Esophagus muscularis mucosa (tissue), 4 donors: ENCODE measurements around the gene AK5. TPM values are rescaled to one million over a fixed set of nuclear protein-coding genes. Genes with fewer than 3 reads are reported as not detected.

Experiments
- DNase-seq: peaks from one replicate; pipeline ENCODE4 v3.0.0-alpha.2; 2017; ENCODE audit errors: extremely low spot score
- H3K27ac ChIP-seq, 4 donors: fragments of 200-600 bp; sonication (generic); replicated peaks in 1 of 4; 1 replicate in 3 of 4; 2 replicates in 1 of 4; pipeline ENCODE4 v1.5.1; 2016 to 2019; ENCODE audit warnings: mild to moderate bottlenecking in 1 of 4
- H3K27me3 ChIP-seq, 4 donors: fragments of 200-600 bp; sonication (generic); one replicate each; pipeline versions ENCODE4 v1.5.1 to v1.6.0; 2016 to 2019
- H3K36me3 ChIP-seq, 4 donors: fragments of 200-600 bp; sonication (generic); one replicate each; pipeline ENCODE4 v1.5.1; 2016 to 2019
- H3K4me1 ChIP-seq, 4 donors: fragments of 200-600 bp; sonication (generic); one replicate each; pipeline ENCODE4 v1.5.1; 2016 to 2019
- H3K4me3 ChIP-seq, 4 donors: fragments of 200-600 bp; sonication (generic); 1 replicate in 2 of 4; 2 replicates in 2 of 4; pipeline ENCODE4 v1.5.1; 2016 to 2019; ENCODE audit warnings: mild to moderate bottlenecking in 4 of 4, moderate library complexity in 1 of 4
- H3K9me3 ChIP-seq, 4 donors: fragments of 200-600 bp; sonication (generic); 1 replicate in 3 of 4; 2 replicates in 1 of 4; pipeline ENCODE4 v1.5.1; 2016 to 2019
- CTCF ChIP-seq, 3 experiments: fragments of 200-600 bp in 2 of 3; fragments of 450-650 bp in 1 of 3; sonication (generic) in 2 of 3; IDR thresholded peaks; one replicate each; pipeline ENCODE4 v1.5.1; 2017 to 2019; ENCODE audit warnings: antibody characterized with exemption in 3 of 3, mild to moderate bottlenecking in 2 of 3, moderate library complexity in 1 of 3
- EP300 ChIP-seq: sonication (generic); formaldehyde crosslinking; IDR thresholded peaks from one replicate; pipeline ENCODE4 v1.6.1; 2017; ENCODE audit warnings: antibody characterized with exemption
- POLR2A ChIP-seq: fragments of 450-650 bp; IDR thresholded peaks from one replicate; pipeline ENCODE4 v1.6.1; 2017; ENCODE audit warnings: antibody characterized with exemption, moderate library complexity, mild to moderate bottlenecking, low read depth
- POLR2AphosphoS5 ChIP-seq, 2 donors: sonication (generic); formaldehyde crosslinking; IDR thresholded peaks; one replicate each; pipeline ENCODE4 v1.6.1; 2017; ENCODE audit warnings: antibody characterized with exemption in 2 of 2
- WGBS: methylation state at CpG from one replicate; pipeline ENCODE4 v1.1.5; 2018; 5-methylcytosine and 5-hydroxymethylcytosine counted together
- intact Hi-C: fragments of 100-400 bp; cut with DNase I; formaldehyde crosslinking; loops from one replicate; pipeline ENCODE4 v1.15.1; 2023
- total RNA-seq, 4 donors: library from RNA; depleted of rRNA; stranded (reverse); fragments of >200 nt; gene quantifications; one replicate each; pipeline versions ENCODE4 v1.1.0 to v1.2.1, GENCODE V29; 2016

The AK5 gene
- total RNA-seq, 4 donors from 2014 or later, result 0.97 to 2.5 (median 2.0) TPM

GRCh38 chr1:77539519-77540142 is 257.8 kb downstream of the AK5 start:
- no peaks in the 10 kb centered on the region for H3K9me3 ChIP-seq
- no peaks in the 10 kb centered on the region for H3K27me3 ChIP-seq
- TF ChIP-seq EP300 (no peak), POLR2A (no peak)
- no peak overlapping the region for H3K4me3 ChIP-seq
- WGBS, result 66% methylated on average over 4 of the region's 4 CpGs
- H3K36me3 ChIP-seq, result no peaks in the 10 kb centered on the region
- H3K27ac ChIP-seq, result peak overlapping the region in 3 of 4 donors; percentile 15 to 34 (median 27)
- DNase-seq, result no peak
- peaks cover 4 to 10% (median 7%) of the 10 kb centered on the region in 4 donors for H3K4me1 ChIP-seq
- intact Hi-C loops, result loop anchor here (10.0 kb wide), 1 partner anchor 565 kb away; no protein-coding TSS in a partner anchor

GRCh38 chr1:77540501-77541161 is 258.8 kb downstream of the AK5 start:
- WGBS, result 93% methylated on average over 6 of the region's 6 CpGs
- H3K27me3 ChIP-seq, result no peaks in the 10 kb centered on the region
- H3K4me1 ChIP-seq, result peaks cover 4 to 10% (median 7%) of the 10 kb centered on the region in 4 donors
- H3K27ac ChIP-seq, result no peak overlapping the region
- no peak for DNase-seq
- intact Hi-C loops, result loop anchor here (10.0 kb wide), 1 partner anchor 564 kb away; no protein-coding TSS in a partner anchor
- no peak for TF ChIP-seq CTCF (IDR thresholded peaks at IDR 0.05)
- no peak for TF ChIP-seq POLR2A
- TF ChIP-seq EP300, result no peak
- TF ChIP-seq POLR2AphosphoS5 (IDR thresholded peaks at IDR 0.05), result no peak
- H3K36me3 ChIP-seq, result no peaks in the 10 kb centered on the region
- H3K9me3 ChIP-seq, result no peaks in the 10 kb centered on the region
- H3K4me3 ChIP-seq, result no peak overlapping the region

GRCh38 chr1:77541162-77541545 is 259.3 kb downstream of the AK5 start:
- WGBS, result 93% methylated on average over 5 of the region's 5 CpGs
- Histone ChIP-seq H3K36me3 (no peaks in the 10 kb centered on the region), H3K27ac (no peak overlapping the region), H3K4me1 (peaks cover 4 to 10% (median 7%) of the 10 kb centered on the region in 4 donors), H3K27me3 (no peaks in the 10 kb centered on the region), H3K4me3 (no peak overlapping the region), H3K9me3 (no peaks in the 10 kb centered on the region)
- TF ChIP-seq POLR2A, result no peak
- no peak for TF ChIP-seq EP300
- no peak for TF ChIP-seq POLR2AphosphoS5 (IDR thresholded peaks at IDR 0.05)
- TF ChIP-seq CTCF (IDR thresholded peaks at IDR 0.05), result no peak
- no peak for DNase-seq
- intact Hi-C loops, result loop anchor here (10.0 kb wide), 1 partner anchor 564 kb away; no protein-coding TSS in a partner anchor

GRCh38 chr1:77542813-77543420 is 261.1 kb downstream of the AK5 start:
- TF ChIP-seq EP300 (no peak), CTCF (IDR thresholded peaks at IDR 0.05) (no peak), POLR2AphosphoS5 (IDR thresholded peaks at IDR 0.05) (no peak), POLR2A (no peak)
- DNase-seq, result no peak
- no peak overlapping the region for H3K27ac ChIP-seq
- H3K4me1 ChIP-seq, result peaks cover 4 to 10% (median 7%) of the 10 kb centered on the region in 4 donors
- H3K9me3 ChIP-seq, result no peaks in the 10 kb centered on the region
- intact Hi-C loops, result loop anchor here (10.0 kb wide), 1 partner anchor 562 kb away; no protein-coding TSS in a partner anchor
- H3K4me3 ChIP-seq, result no peak overlapping the region
- 74% methylated on average over 3 of the region's 3 CpGs for WGBS
- H3K27me3 ChIP-seq, result no peaks in the 10 kb centered on the region
- H3K36me3 ChIP-seq, result no peaks in the 10 kb centered on the region

- Histone ChIP-seq H3K4me1 (peaks cover 4 to 10% (median 7%) of the 10 kb centered on the region in 4 donors), H3K27ac (no peak overlapping the region), H3K4me3 (no peak overlapping the region), H3K27me3 (no peaks in the 10 kb centered on the region), H3K9me3 (no peaks in the 10 kb centered on the region), H3K36me3 (no peaks in the 10 kb centered on the region)
- no peak for DNase-seq
- TF ChIP-seq EP300, result no peak
- TF ChIP-seq POLR2A, result no peak
- TF ChIP-seq CTCF (IDR thresholded peaks at IDR 0.05), result no peak
- TF ChIP-seq POLR2AphosphoS5 (IDR thresholded peaks at IDR 0.05), result no peak
- intact Hi-C loops, result loop anchor here (10.0 kb wide), 1 partner anchor 561 kb away; no protein-coding TSS in a partner anchor
- 80% methylated on average over 4 of the region's 4 CpGs for WGBS
Observed at GRCh38 chr1:77543822-77544448, 262.1 kb downstream of the AK5 start.
